GM18505 (cell line): Measurements from ENCODE around the gene TREX2.

Experiments used
- ATAC-seq: cut with Tn5 transposase; IDR thresholded peaks from one replicate; pipeline ENCODE4 v1.9.1; 2021; ENCODE audit not compliant: unreplicated experiment
- POLR2A ChIP-seq: IDR thresholded peaks from 4 replicates; pipeline ENCODE4 v1.6.1; 2011; ENCODE audit warnings: borderline replicate concordance; ENCODE audit not compliant: insufficient read depth, insufficient read length; ENCODE audit errors: extremely low read depth

Gene TREX2

DNA sequence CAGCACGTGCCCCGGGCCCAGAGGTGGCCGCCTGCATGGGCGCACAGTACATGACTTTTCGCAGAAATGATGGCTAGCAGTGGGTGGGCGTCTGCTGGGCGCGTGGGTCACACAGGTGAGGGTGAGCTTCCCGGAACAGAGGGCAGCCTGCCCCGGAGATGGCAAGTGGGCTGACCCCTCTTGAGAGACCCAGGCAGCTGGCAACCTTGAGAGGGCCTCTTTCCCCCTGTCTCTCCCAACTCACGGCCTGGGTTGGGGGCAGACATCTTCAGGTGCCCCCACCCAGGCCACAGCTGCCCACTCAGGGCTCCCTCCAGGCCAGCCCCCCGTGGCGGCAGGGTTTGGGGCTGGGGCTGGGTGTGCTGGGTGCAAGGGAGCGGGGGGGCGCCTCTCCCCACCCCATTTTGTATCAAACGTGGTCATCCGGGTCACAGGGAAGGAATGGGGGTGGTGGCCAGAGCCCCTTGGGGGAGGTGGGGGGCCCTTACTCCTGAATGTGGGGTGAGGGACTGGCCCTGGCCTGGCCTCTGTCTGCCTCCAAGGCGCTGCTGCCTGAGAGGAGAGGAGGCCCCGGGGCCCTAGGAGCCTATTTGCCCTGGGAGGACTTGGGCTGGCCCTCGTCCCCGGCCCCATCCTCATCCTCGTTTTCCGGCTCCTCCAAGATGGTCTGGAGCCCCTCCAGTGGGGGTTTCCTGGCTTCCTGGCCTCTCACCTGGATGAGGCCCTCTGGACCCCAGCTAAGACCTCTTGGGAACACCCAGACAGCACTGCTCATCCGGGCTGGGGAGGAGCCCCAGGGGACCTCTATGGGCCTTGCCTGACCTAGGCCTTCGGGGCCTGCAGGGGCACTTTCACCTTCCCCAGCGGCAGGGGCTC is 49.3 kb downstream of the TREX2 start:
- no peak for TF ChIP-seq POLR2A

GRCh38 chrX:153395613-153396319 is 50.1 kb downstream of the TREX2 start:
- TF ChIP-seq POLR2A = no peak
- no peak for ATAC-seq

More for the DNA sequence above, 49.3 kb downstream of the TREX2 start:
- ATAC-seq = no peak

- no peak for ATAC-seq
Measured at GRCh38 chrX:153394612-153395011, 51.2 kb downstream of the TREX2 start.

More at GRCh38 chrX:153394612-153395011, 51.2 kb downstream of the TREX2 start:
- no peak for TF ChIP-seq POLR2A
